ENCODE measurements around the gene TBL1XR1.

The TBL1XR1 gene

GRCh38 chr3:177179281-177180067 lies 17.8 kb downstream of the TBL1XR1 start:
- TF ChIP-seq TAF1 (IDR thresholded peaks at IDR 0.05; ENCODE audit: borderline replicate concordance, insufficient read depth, low read length) (no peak), POLR2AphosphoS5 (IDR thresholded peaks at IDR 0.05; ENCODE audit: low read depth, low read length) (no peak), REST (IDR thresholded peaks at IDR 0.05; ENCODE audit: insufficient read depth in 1 of 2, low read depth in 2 of 2, low read length in 2 of 2) (no peak), SIN3A (IDR thresholded peaks at IDR 0.05; ENCODE audit: borderline replicate concordance, insufficient read depth, low read length) (no peak)

- no peak for TF ChIP-seq POLR2AphosphoS5 (IDR thresholded peaks at IDR 0.05; ENCODE audit: low read depth, low read length)
- no peak for TF ChIP-seq SIN3A (IDR thresholded peaks at IDR 0.05; ENCODE audit: borderline replicate concordance, insufficient read depth, low read length)
- no peak for TF ChIP-seq TAF1 (IDR thresholded peaks at IDR 0.05; ENCODE audit: borderline replicate concordance, insufficient read depth, low read length)
- no peak for TF ChIP-seq REST (IDR thresholded peaks at IDR 0.05; ENCODE audit: insufficient read depth in 1 of 2, low read depth in 2 of 2, low read length in 2 of 2)
- no peak for TF ChIP-seq FOXP2 (optimal IDR thresholded peaks at IDR 0.05; ENCODE audit: borderline replicate concordance, extremely low read depth, extremely low read length, insufficient read depth)
These were observed 19.5 kb downstream of the TBL1XR1 start for GRCh38 chr3:177177749-177178221.

GRCh38 chr3:177174607-177175170 lies 22.6 kb downstream of the TBL1XR1 start:
- no peak for TF ChIP-seq SIN3A (IDR thresholded peaks at IDR 0.05; ENCODE audit: borderline replicate concordance, insufficient read depth, low read length)
- no peak for TF ChIP-seq FOXP2 (optimal IDR thresholded peaks at IDR 0.05; ENCODE audit: borderline replicate concordance, extremely low read depth, extremely low read length, insufficient read depth)
- no peak for TF ChIP-seq REST (IDR thresholded peaks at IDR 0.05; ENCODE audit: insufficient read depth in 1 of 2, low read depth in 2 of 2, low read length in 2 of 2)
- no peak for TF ChIP-seq POLR2AphosphoS5 (IDR thresholded peaks at IDR 0.05; ENCODE audit: low read depth, low read length)
- TF ChIP-seq TAF1 (IDR thresholded peaks at IDR 0.05; ENCODE audit: borderline replicate concordance, insufficient read depth, low read length) = no peak

- TF ChIP-seq FOXP2 (optimal IDR thresholded peaks at IDR 0.05; ENCODE audit: borderline replicate concordance, extremely low read depth, extremely low read length, insufficient read depth) = no peak
- TF ChIP-seq REST (IDR thresholded peaks at IDR 0.05; ENCODE audit: insufficient read depth in 1 of 2, low read depth in 2 of 2, low read length in 2 of 2) = no peak
- TF ChIP-seq POLR2AphosphoS5 (IDR thresholded peaks at IDR 0.05; ENCODE audit: low read depth, low read length) = no peak
- no peak for TF ChIP-seq SIN3A (IDR thresholded peaks at IDR 0.05; ENCODE audit: borderline replicate concordance, insufficient read depth, low read length)
- no peak for TF ChIP-seq TAF1 (IDR thresholded peaks at IDR 0.05; ENCODE audit: borderline replicate concordance, insufficient read depth, low read length)
These were observed 27.2 kb downstream of the TBL1XR1 start for GRCh38 chr3:177169936-177170722.

Measured in PFSK-1 (cell line).